ENCODE results near the gene DCAF6.

DCAF6 gene

GRCh38 chr1:167935216-167936067 lies 1.0 kb upstream of the DCAF6 start:
- peak; percentile 18 for ATAC-seq
- H3K9me3 Mint-ChIP-seq: no peaks in the 10 kb centered on the region
- H3K36me3 Mint-ChIP-seq: no peaks in the 10 kb centered on the region
- no peaks in the 10 kb centered on the region for H3K27me3 Mint-ChIP-seq
- peak overlapping the region; percentile 92 for H3K4me3 Mint-ChIP-seq
- H3K27ac Mint-ChIP-seq: peak overlapping the region; percentile 86
- H3K4me1 Mint-ChIP-seq: peaks cover 32% of the 10 kb centered on the region

GRCh38 chr1:167936930-167937708 lies 636 bp downstream of the DCAF6 start, which contains the start of gene MPC2:
MPC2 (minus strand) TSS chr1:167937072; CDS start chr1:167935841, 1,231 bp downstream.
- Mint-ChIP-seq H3K4me1 (peaks cover 32% of the 10 kb centered on the region), H3K27ac (peak within 1 kb of the TSS; percentile 86), H3K27me3 (no peaks in the 10 kb centered on the region), H3K36me3 (peaks cover 2% of the 10 kb centered on the region), H3K9me3 (no peaks in the 10 kb centered on the region), H3K4me3 (peak within 1 kb of the TSS; percentile 92)
- peak; percentile 52 for ATAC-seq

- Mint-ChIP-seq H3K4me1 (peaks cover 32% of the 10 kb centered on the region), H3K9me3 (no peaks in the 10 kb centered on the region), H3K4me3 (peak overlapping the region; percentile 92), H3K27me3 (no peaks in the 10 kb centered on the region), H3K36me3 (peaks cover 7% of the 10 kb centered on the region), H3K27ac (peak overlapping the region; percentile 86)
- ATAC-seq: no peak
Observed at GRCh38 chr1:167937709-167938010, 1.2 kb downstream of the DCAF6 start.

GRCh38 chr1:167938080-167938636 lies 1.7 kb downstream of the DCAF6 start:
- H3K4me3 Mint-ChIP-seq: peak overlapping the region; percentile 92
- H3K4me1 Mint-ChIP-seq: peaks cover 32% of the 10 kb centered on the region
- ATAC-seq: no peak
- H3K36me3 Mint-ChIP-seq: peaks cover 9% of the 10 kb centered on the region
- H3K27me3 Mint-ChIP-seq: no peaks in the 10 kb centered on the region
- H3K9me3 Mint-ChIP-seq: no peaks in the 10 kb centered on the region
- peak overlapping the region; percentile 86 for H3K27ac Mint-ChIP-seq

- H3K27me3 Mint-ChIP-seq: no peaks in the 10 kb centered on the region
- H3K36me3 Mint-ChIP-seq: peaks cover 28% of the 10 kb centered on the region
- H3K4me1 Mint-ChIP-seq: peaks cover 26% of the 10 kb centered on the region
- H3K9me3 Mint-ChIP-seq: peaks cover 3% of the 10 kb centered on the region
- no peak for ATAC-seq
- H3K27ac Mint-ChIP-seq: no peak overlapping the region
- no peak overlapping the region for H3K4me3 Mint-ChIP-seq
Observed at GRCh38 chr1:167940264-167940663, 3.8 kb downstream of the DCAF6 start.

GRCh38 chr1:167943541-167943940 lies 7.1 kb downstream of the DCAF6 start:
- peaks cover 36% of the 10 kb centered on the region for H3K4me1 Mint-ChIP-seq
- no peaks in the 10 kb centered on the region for H3K27me3 Mint-ChIP-seq
- no peak overlapping the region for H3K4me3 Mint-ChIP-seq
- no peak overlapping the region for H3K27ac Mint-ChIP-seq
- ATAC-seq: no peak
- H3K9me3 Mint-ChIP-seq: peaks cover 3% of the 10 kb centered on the region
- peaks cover 43% of the 10 kb centered on the region for H3K36me3 Mint-ChIP-seq

GRCh38 chr1:167947733-167948132 lies 11.2 kb downstream of the DCAF6 start:
- Mint-ChIP-seq H3K4me1 (peaks cover 36% of the 10 kb centered on the region), H3K27ac (no peak overlapping the region), H3K4me3 (no peak overlapping the region), H3K27me3 (no peaks in the 10 kb centered on the region), H3K36me3 (peaks cover 52% of the 10 kb centered on the region), H3K9me3 (peaks cover 3% of the 10 kb centered on the region)
- ATAC-seq: no peak

GRCh38 chr1:167949785-167950184 lies 13.3 kb downstream of the DCAF6 start:
- H3K4me1 Mint-ChIP-seq: peaks cover 29% of the 10 kb centered on the region
- H3K27me3 Mint-ChIP-seq: no peaks in the 10 kb centered on the region
- no peak overlapping the region for H3K27ac Mint-ChIP-seq
- no peak for ATAC-seq
- no peaks in the 10 kb centered on the region for H3K9me3 Mint-ChIP-seq
- peaks cover 55% of the 10 kb centered on the region for H3K36me3 Mint-ChIP-seq
- no peak overlapping the region for H3K4me3 Mint-ChIP-seq

- H3K27me3 Mint-ChIP-seq: no peaks in the 10 kb centered on the region
- peaks cover 55% of the 10 kb centered on the region for H3K36me3 Mint-ChIP-seq
- no peak for ATAC-seq
- H3K4me3 Mint-ChIP-seq: no peak overlapping the region
- no peak overlapping the region for H3K27ac Mint-ChIP-seq
- H3K4me1 Mint-ChIP-seq: peaks cover 21% of the 10 kb centered on the region
- no peaks in the 10 kb centered on the region for H3K9me3 Mint-ChIP-seq
Observed at GRCh38 chr1:167950569-167950968, 14.1 kb downstream of the DCAF6 start.

- ATAC-seq: no peak
- no peak overlapping the region for H3K4me3 Mint-ChIP-seq
- no peaks in the 10 kb centered on the region for H3K9me3 Mint-ChIP-seq
- no peaks in the 10 kb centered on the region for H3K27me3 Mint-ChIP-seq
- peaks cover 60% of the 10 kb centered on the region for H3K36me3 Mint-ChIP-seq
- peaks cover 11% of the 10 kb centered on the region for H3K4me1 Mint-ChIP-seq
- no peak overlapping the region for H3K27ac Mint-ChIP-seq
Observed at GRCh38 chr1:167955915-167956314, 19.4 kb downstream of the DCAF6 start.

GRCh38 chr1:167957710-167958109 lies 21.2 kb downstream of the DCAF6 start:
- H3K9me3 Mint-ChIP-seq: no peaks in the 10 kb centered on the region

GRCh38 chr1:167964646-167965045 lies 28.2 kb downstream of the DCAF6 start:
- Mint-ChIP-seq H3K36me3 (peaks cover 39% of the 10 kb centered on the region), H3K27me3 (no peaks in the 10 kb centered on the region), H3K9me3 (no peaks in the 10 kb centered on the region), H3K27ac (no peak overlapping the region), H3K4me1 (peaks cover 12% of the 10 kb centered on the region), H3K4me3 (no peak overlapping the region)
- ATAC-seq: no peak

More at GRCh38 chr1:167957710-167958109, 21.2 kb downstream of the DCAF6 start:
- Mint-ChIP-seq H3K27me3 (no peaks in the 10 kb centered on the region), H3K4me3 (no peak overlapping the region), H3K36me3 (peaks cover 60% of the 10 kb centered on the region), H3K27ac (no peak overlapping the region), H3K4me1 (peaks cover 11% of the 10 kb centered on the region)
- ATAC-seq: no peak

- Mint-ChIP-seq H3K27ac (no peak overlapping the region), H3K9me3 (no peaks in the 10 kb centered on the region), H3K4me1 (peaks cover 12% of the 10 kb centered on the region), H3K4me3 (no peak overlapping the region), H3K36me3 (peaks cover 41% of the 10 kb centered on the region), H3K27me3 (no peaks in the 10 kb centered on the region)
- ATAC-seq: no peak
Observed at GRCh38 chr1:167966050-167966449, 29.6 kb downstream of the DCAF6 start.

GRCh38 chr1:167968569-167968968 lies 32.1 kb downstream of the DCAF6 start:
- H3K9me3 Mint-ChIP-seq: no peaks in the 10 kb centered on the region
- H3K4me1 Mint-ChIP-seq: peaks cover 12% of the 10 kb centered on the region
- H3K4me3 Mint-ChIP-seq: no peak overlapping the region
- H3K27me3 Mint-ChIP-seq: no peaks in the 10 kb centered on the region
- peaks cover 35% of the 10 kb centered on the region for H3K36me3 Mint-ChIP-seq
- H3K27ac Mint-ChIP-seq: no peak overlapping the region
- ATAC-seq: no peak

GRCh38 chr1:167973832-167974231 lies 37.3 kb downstream of the DCAF6 start:
- Mint-ChIP-seq H3K4me3 (no peak overlapping the region), H3K4me1 (peaks cover 6% of the 10 kb centered on the region), H3K27ac (no peak overlapping the region), H3K36me3 (peaks cover 55% of the 10 kb centered on the region), H3K27me3 (no peaks in the 10 kb centered on the region), H3K9me3 (no peaks in the 10 kb centered on the region)
- ATAC-seq: no peak
